ENCODE data around the gene SRGAP3.
A peak's percentile ranks its signal among the peaks of the same experiment; 100 is the strongest.

The SRGAP3 gene

GRCh38 chr3:8962226-8962861 lies 287.1 kb downstream of the SRGAP3 start:
- TF ChIP-seq CTCF (IDR thresholded peaks at IDR 0.05; ENCODE audit: extremely low read depth, insufficient read depth, missing control alignments), result no peak
- no peak for DNase-seq (ENCODE audit: low spot score)
- in situ Hi-C loops (cut with MboI; ENCODE audit: low pct_unique_long_range_greater_than_20kb, low sequenced_read_pairs, unreplicated experiment), result no loop called here

GRCh38 chr3:8959668-8960067 lies 289.8 kb downstream of the SRGAP3 start:
- in situ Hi-C loops (cut with MboI; ENCODE audit: low pct_unique_long_range_greater_than_20kb, low sequenced_read_pairs, unreplicated experiment), result no loop called here

GRCh38 chr3:8954938-8955763 lies 294.3 kb downstream of the SRGAP3 start:
- in situ Hi-C loops (cut with MboI; ENCODE audit: low pct_unique_long_range_greater_than_20kb, low sequenced_read_pairs, unreplicated experiment), result no loop called here
- peak; percentile 45 for DNase-seq (ENCODE audit: low spot score)
- TF ChIP-seq CTCF (IDR thresholded peaks at IDR 0.05; ENCODE audit: extremely low read depth, insufficient read depth, missing control alignments), result no peak

More at GRCh38 chr3:8959668-8960067, 289.8 kb downstream of the SRGAP3 start:
- no peak for TF ChIP-seq CTCF (IDR thresholded peaks at IDR 0.05; ENCODE audit: extremely low read depth, insufficient read depth, missing control alignments)
- no peak for DNase-seq (ENCODE audit: low spot score)

GRCh38 chr3:8953313-8953712 lies 296.1 kb downstream of the SRGAP3 start:
- in situ Hi-C loops (cut with MboI; ENCODE audit: low pct_unique_long_range_greater_than_20kb, low sequenced_read_pairs, unreplicated experiment), result no loop called here
- TF ChIP-seq CTCF (IDR thresholded peaks at IDR 0.05; ENCODE audit: extremely low read depth, insufficient read depth, missing control alignments), result no peak
- no peak for DNase-seq (ENCODE audit: low spot score)

- TF ChIP-seq CTCF (IDR thresholded peaks at IDR 0.05; ENCODE audit: extremely low read depth, insufficient read depth, missing control alignments), result no peak
- in situ Hi-C loops (cut with MboI; ENCODE audit: low pct_unique_long_range_greater_than_20kb, low sequenced_read_pairs, unreplicated experiment), result no loop called here
- DNase-seq (ENCODE audit: low spot score), result no peak
These were observed 297.3 kb downstream of the SRGAP3 start for GRCh38 chr3:8952130-8952529.

- TF ChIP-seq CTCF (IDR thresholded peaks at IDR 0.05; ENCODE audit: extremely low read depth, insufficient read depth, missing control alignments), result no peak
- no peak for DNase-seq (ENCODE audit: low spot score)
- in situ Hi-C loops (cut with MboI; ENCODE audit: low pct_unique_long_range_greater_than_20kb, low sequenced_read_pairs, unreplicated experiment), result no loop called here
These were observed 303.4 kb downstream of the SRGAP3 start for GRCh38 chr3:8945890-8946600.
